ENCODE results near the gene HAUS5. TPM values are rescaled to one million over a fixed set of nuclear protein-coding genes. Genes with fewer than 3 reads are reported as not detected.

HAUS5 gene
- total RNA-seq, 2 experiments from 2014 or later, result 58.1 to 61.5 TPM

DNA sequence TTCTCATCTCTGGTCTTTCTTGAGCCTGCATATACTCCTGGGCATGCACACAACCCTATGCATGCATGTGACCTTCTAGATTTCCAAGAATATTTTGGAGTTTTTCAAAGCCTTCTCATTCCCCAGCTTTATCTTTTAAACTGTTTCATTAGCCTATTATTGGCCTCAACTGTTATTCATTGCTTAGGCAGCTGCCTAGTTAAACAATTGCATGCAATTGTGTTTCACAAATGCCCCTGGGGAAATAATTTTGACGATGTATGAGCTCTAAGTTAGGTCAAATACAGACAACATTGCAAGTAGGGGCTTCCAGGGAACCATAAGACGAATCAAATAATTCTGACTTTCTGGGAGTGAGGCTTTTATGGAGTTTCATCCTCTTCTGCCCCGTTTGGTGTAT lies 51.4 kb downstream of the HAUS5 start:
- intact Hi-C loops (cut with micrococcal nuclease; ENCODE audit: unreplicated experiment), result no loop called here
- no peaks in the 10 kb centered on the region for H3K79me2 ChIP-seq (ENCODE audit: insufficient read depth, low read depth, low read length)
- TF ChIP-seq EZH2phosphoT487 (IDR thresholded peaks at IDR 0.05; ENCODE audit: borderline replicate concordance, low read depth, low read length), result no peak
- TF ChIP-seq, protein P1, sequence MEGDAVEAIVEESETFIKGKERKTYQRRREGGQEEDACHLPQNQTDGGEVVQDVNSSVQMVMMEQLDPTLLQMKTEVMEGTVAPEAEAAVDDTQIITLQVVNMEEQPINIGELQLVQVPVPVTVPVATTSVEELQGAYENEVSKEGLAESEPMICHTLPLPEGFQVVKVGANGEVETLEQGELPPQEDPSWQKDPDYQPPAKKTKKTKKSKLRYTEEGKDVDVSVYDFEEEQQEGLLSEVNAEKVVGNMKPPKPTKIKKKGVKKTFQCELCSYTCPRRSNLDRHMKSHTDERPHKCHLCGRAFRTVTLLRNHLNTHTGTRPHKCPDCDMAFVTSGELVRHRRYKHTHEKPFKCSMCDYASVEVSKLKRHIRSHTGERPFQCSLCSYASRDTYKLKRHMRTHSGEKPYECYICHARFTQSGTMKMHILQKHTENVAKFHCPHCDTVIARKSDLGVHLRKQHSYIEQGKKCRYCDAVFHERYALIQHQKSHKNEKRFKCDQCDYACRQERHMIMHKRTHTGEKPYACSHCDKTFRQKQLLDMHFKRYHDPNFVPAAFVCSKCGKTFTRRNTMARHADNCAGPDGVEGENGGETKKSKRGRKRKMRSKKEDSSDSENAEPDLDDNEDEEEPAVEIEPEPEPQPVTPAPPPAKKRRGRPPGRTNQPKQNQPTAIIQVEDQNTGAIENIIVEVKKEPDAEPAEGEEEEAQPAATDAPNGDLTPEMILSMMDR (conservative IDR thresholded peaks at IDR 0.05; ENCODE audit: low read length), result no peak
- no peaks in the 10 kb centered on the region for H4K20me1 ChIP-seq (ENCODE audit: insufficient read depth, low read length)
- H3K9me3 ChIP-seq (ENCODE audit: low read length), result no peaks in the 10 kb centered on the region
- H3K27ac ChIP-seq (ENCODE audit: low read depth, low read length, poor library complexity, severe bottlenecking), result no peak overlapping the region
- H3K4me2 ChIP-seq (ENCODE audit: low read length), result no peak overlapping the region
- peaks cover 39% of the 10 kb centered on the region for H3K36me3 ChIP-seq (ENCODE audit: insufficient read depth, low read length)
- H3K4me1 ChIP-seq (ENCODE audit: insufficient read depth, low read length, poor library complexity, severe bottlenecking), result no peaks in the 10 kb centered on the region
- H3K4me3 ChIP-seq (ENCODE audit: low read depth, low read length, poor library complexity, severe bottlenecking), result no peak overlapping the region
- no peak for DNase-seq (ENCODE audit: low spot score)
- CTCF ChIA-PET (ENCODE audit: unreplicated experiment), result no interaction called here
- no peak overlapping the region for H2AFZ ChIP-seq (ENCODE audit: low read length)
- POLR2A ChIA-PET, result no interaction called here
- H3K9me2 ChIP-seq (ENCODE audit: insufficient read depth, low read length), result no peaks in the 10 kb centered on the region
- no TSS peak for BruUV-seq (replicated peaks)

DNA sequence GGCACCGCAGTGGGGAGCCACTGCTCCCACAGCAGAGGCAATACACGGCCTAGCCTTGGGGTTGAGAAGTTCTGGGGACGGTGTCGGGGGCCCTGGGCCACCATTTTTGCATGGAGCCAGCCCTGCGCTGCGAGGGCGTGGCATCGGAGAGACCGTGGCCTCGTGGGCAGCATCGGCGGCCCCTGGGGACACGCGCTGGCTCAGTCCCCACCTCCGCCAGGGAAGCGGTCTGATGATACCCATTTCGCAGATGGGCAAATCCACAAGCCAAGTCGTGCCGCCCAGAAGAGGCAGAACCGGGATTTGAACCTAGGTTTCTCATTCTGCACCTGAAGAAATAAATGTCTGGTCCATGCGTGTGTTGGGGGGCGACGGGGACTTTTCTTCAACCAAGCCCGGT lies 52.6 kb downstream of the HAUS5 start:
- H4K20me1 ChIP-seq (ENCODE audit: insufficient read depth, low read length), result no peaks in the 10 kb centered on the region
- no peaks in the 10 kb centered on the region for H3K4me1 ChIP-seq (ENCODE audit: insufficient read depth, low read length, poor library complexity, severe bottlenecking)
- H3K9me2 ChIP-seq (ENCODE audit: insufficient read depth, low read length), result no peaks in the 10 kb centered on the region
- intact Hi-C loops (cut with micrococcal nuclease; ENCODE audit: unreplicated experiment), result no loop called here
- TF ChIP-seq EZH2phosphoT487 (IDR thresholded peaks at IDR 0.05; ENCODE audit: borderline replicate concordance, low read depth, low read length), result no peak
- TF ChIP-seq, protein P1 (conservative IDR thresholded peaks at IDR 0.05; ENCODE audit: low read length), result no peak
- H3K4me3 ChIP-seq (ENCODE audit: low read depth, low read length, poor library complexity, severe bottlenecking), result no peak overlapping the region
- H3K36me3 ChIP-seq (ENCODE audit: insufficient read depth, low read length), result peaks cover 29% of the 10 kb centered on the region
- BruUV-seq (replicated peaks), result no TSS peak
- no peaks in the 10 kb centered on the region for H3K9me3 ChIP-seq (ENCODE audit: low read length)
- H3K79me2 ChIP-seq (ENCODE audit: insufficient read depth, low read depth, low read length), result no peaks in the 10 kb centered on the region
- POLR2A ChIA-PET, result no interaction called here
- DNase-seq (ENCODE audit: low spot score), result no peak
- H3K27ac ChIP-seq (ENCODE audit: low read depth, low read length, poor library complexity, severe bottlenecking), result no peak overlapping the region
- no peak overlapping the region for H3K4me2 ChIP-seq (ENCODE audit: low read length)
- no peak overlapping the region for H2AFZ ChIP-seq (ENCODE audit: low read length)
- CTCF ChIA-PET (ENCODE audit: unreplicated experiment), result no interaction called here

DNA sequence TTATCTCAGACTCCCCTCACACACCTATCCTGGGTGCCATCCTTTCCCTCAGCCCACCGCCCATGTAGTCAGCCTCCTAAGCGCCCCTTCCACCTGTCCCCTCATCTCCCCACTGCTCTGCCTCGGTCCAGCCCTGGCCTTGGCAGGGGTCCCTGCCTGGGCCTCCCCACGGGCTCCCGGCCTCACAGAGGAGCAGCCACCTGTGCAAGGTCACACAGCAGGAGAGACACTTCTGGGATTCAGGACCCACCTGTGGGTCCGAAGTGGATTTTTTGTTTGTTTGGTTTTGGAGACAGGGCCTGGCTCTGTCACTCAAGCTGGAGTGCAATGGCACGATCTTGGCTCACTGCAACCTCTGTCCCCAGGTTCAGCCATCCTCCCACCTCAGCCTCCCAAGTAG lies 53.1 kb downstream of the HAUS5 start:
- TF ChIP-seq EZH2phosphoT487 (IDR thresholded peaks at IDR 0.05; ENCODE audit: borderline replicate concordance, low read depth, low read length), result no peak
- intact Hi-C loops (cut with micrococcal nuclease; ENCODE audit: unreplicated experiment), result no loop called here
- no peak overlapping the region for H3K4me3 ChIP-seq (ENCODE audit: low read depth, low read length, poor library complexity, severe bottlenecking)
- no peaks in the 10 kb centered on the region for H3K9me2 ChIP-seq (ENCODE audit: insufficient read depth, low read length)
- BruUV-seq (replicated peaks), result no TSS peak
- H3K9me3 ChIP-seq (ENCODE audit: low read length), result no peaks in the 10 kb centered on the region
- peaks cover 25% of the 10 kb centered on the region for H3K36me3 ChIP-seq (ENCODE audit: insufficient read depth, low read length)
- no peak overlapping the region for H3K4me2 ChIP-seq (ENCODE audit: low read length)
- ChIA-PET POLR2A (no interaction called here), CTCF (ENCODE audit: unreplicated experiment) (no interaction called here)
- no peak overlapping the region for H3K27ac ChIP-seq (ENCODE audit: low read depth, low read length, poor library complexity, severe bottlenecking)
- no peaks in the 10 kb centered on the region for H3K79me2 ChIP-seq (ENCODE audit: insufficient read depth, low read depth, low read length)
- H2AFZ ChIP-seq (ENCODE audit: low read length), result no peak overlapping the region
- H4K20me1 ChIP-seq (ENCODE audit: insufficient read depth, low read length), result no peaks in the 10 kb centered on the region
- no peak for DNase-seq (ENCODE audit: low spot score)
- no peaks in the 10 kb centered on the region for H3K4me1 ChIP-seq (ENCODE audit: insufficient read depth, low read length, poor library complexity, severe bottlenecking)
